Hindlimb muscle (tissue), 1 donor: ENCODE measurements around the gene KCNQ2. TPM values are rescaled to one million over a fixed set of nuclear protein-coding genes. Genes with fewer than 3 reads are reported as not detected.

Experiments used
- DNase-seq: peaks from one replicate; pipeline ENCODE4 v3.0.0-alpha.2; 2013
- polyA plus RNA-seq: library from polyadenylated mRNA; unstranded; fragments of 120-200 nt; gene quantifications from one replicate; pipeline ENCODE4 v1.2.1, GENCODE V29; 2013; ENCODE audit not compliant: insufficient read length

The KCNQ2 gene
- polyA plus RNA-seq, 1 donor = 1.8 TPM

- no peak for DNase-seq
These were observed 19.5 kb downstream of the KCNQ2 start for GRCh38 chr20:63452821-63453523.

- DNase-seq = no peak
These were observed 20.1 kb downstream of the KCNQ2 start for GRCh38 chr20:63452341-63452740.

GRCh38 chr20:63451821-63452220 is 20.6 kb downstream of the KCNQ2 start:
- DNase-seq = no peak

GRCh38 chr20:63449796-63450730 is 22.4 kb downstream of the KCNQ2 start:
- no peak for DNase-seq

GRCh38 chr20:63449025-63449424 is 23.4 kb downstream of the KCNQ2 start:
- DNase-seq = no peak

GRCh38 chr20:63448031-63448430 is 24.4 kb downstream of the KCNQ2 start:
- DNase-seq = no peak

GRCh38 chr20:63447320-63447719 is 25.1 kb downstream of the KCNQ2 start:
- DNase-seq = no peak

- no peak for DNase-seq
These were observed 26.0 kb downstream of the KCNQ2 start for GRCh38 chr20:63446216-63447024.

GRCh38 chr20:63445075-63445734 is 27.2 kb downstream of the KCNQ2 start:
- no peak for DNase-seq

- DNase-seq = no peak
These were observed 27.9 kb downstream of the KCNQ2 start for GRCh38 chr20:63444548-63444947.

GRCh38 chr20:63443606-63444395 is 28.7 kb downstream of the KCNQ2 start:
- DNase-seq = no peak

- DNase-seq = no peak
These were observed 30.4 kb downstream of the KCNQ2 start for GRCh38 chr20:63442100-63442493.

- DNase-seq = no peak
These were observed 31.0 kb downstream of the KCNQ2 start for GRCh38 chr20:63441136-63442099.

GRCh38 chr20:63440366-63440955 is 32.0 kb downstream of the KCNQ2 start:
- no peak for DNase-seq

GRCh38 chr20:63439866-63440265 is 32.6 kb downstream of the KCNQ2 start:
- no peak for DNase-seq

GRCh38 chr20:63438121-63438520 is 34.3 kb downstream of the KCNQ2 start:
- DNase-seq = no peak

- no peak for DNase-seq
These were observed 36.9 kb downstream of the KCNQ2 start for GRCh38 chr20:63435552-63435951.

- DNase-seq = peak; percentile 68
These were observed 37.7 kb downstream of the KCNQ2 start for GRCh38 chr20:63434599-63435378.
